ENCODE results near the gene SSR1.

The SSR1 gene

GRCh38 chr6:7251646-7252260 is 61.2 kb downstream of the SSR1 start:
- TF ChIP-seq RAD21 (IDR thresholded peaks at IDR 0.05; ENCODE audit: low read depth) = no peak

- TF ChIP-seq CEBPB (IDR thresholded peaks at IDR 0.05) (no peak), ZBTB7A (IDR thresholded peaks at IDR 0.05; ENCODE audit: low read depth) (no peak), NFIC (IDR thresholded peaks at IDR 0.05) (no peak), USF1 (IDR thresholded peaks at IDR 0.05) (no peak), TEAD4 (IDR thresholded peaks at IDR 0.05) (no peak), TAF1 (IDR thresholded peaks at IDR 0.05; ENCODE audit: low read depth) (no peak), TCF12 (IDR thresholded peaks at IDR 0.05; ENCODE audit: low read depth) (no peak), EGR1 (IDR thresholded peaks at IDR 0.05) (no peak), EP300 (IDR thresholded peaks at IDR 0.05; ENCODE audit: borderline replicate concordance) (no peak), CREB1 (IDR thresholded peaks at IDR 0.05; ENCODE audit: low read depth) (no peak), RAD21 (IDR thresholded peaks at IDR 0.05; ENCODE audit: low read depth) (no peak), FOXM1 (IDR thresholded peaks at IDR 0.05; ENCODE audit: borderline replicate concordance, low read depth) (no peak), MAX (IDR thresholded peaks at IDR 0.05) (no peak), YY1 (IDR thresholded peaks at IDR 0.05; ENCODE audit: low read depth) (no peak), REST (IDR thresholded peaks at IDR 0.05; ENCODE audit: low read depth) (no peak)
Measured at GRCh38 chr6:7250812-7251211, 62.2 kb downstream of the SSR1 start.

- TF ChIP-seq EP300 (IDR thresholded peaks at IDR 0.05; ENCODE audit: borderline replicate concordance) = no peak
- no peak for TF ChIP-seq FOXM1 (IDR thresholded peaks at IDR 0.05; ENCODE audit: borderline replicate concordance, low read depth)
- TF ChIP-seq YY1 (IDR thresholded peaks at IDR 0.05; ENCODE audit: low read depth) = no peak
Measured at GRCh38 chr6:7249946-7250643, 62.9 kb downstream of the SSR1 start.

GRCh38 chr6:7249391-7249790 is 63.6 kb downstream of the SSR1 start:
- TF ChIP-seq ZBTB7A (IDR thresholded peaks at IDR 0.05; ENCODE audit: low read depth) (no peak), CEBPB (IDR thresholded peaks at IDR 0.05) (no peak), CREB1 (IDR thresholded peaks at IDR 0.05; ENCODE audit: low read depth) (no peak), TEAD4 (IDR thresholded peaks at IDR 0.05) (no peak), NFIC (IDR thresholded peaks at IDR 0.05) (no peak), EP300 (IDR thresholded peaks at IDR 0.05; ENCODE audit: borderline replicate concordance) (no peak), REST (IDR thresholded peaks at IDR 0.05; ENCODE audit: low read depth) (no peak), YY1 (IDR thresholded peaks at IDR 0.05; ENCODE audit: low read depth) (no peak), TCF12 (IDR thresholded peaks at IDR 0.05; ENCODE audit: low read depth) (no peak), FOXM1 (IDR thresholded peaks at IDR 0.05; ENCODE audit: borderline replicate concordance, low read depth) (no peak), RAD21 (IDR thresholded peaks at IDR 0.05; ENCODE audit: low read depth) (no peak), MAX (IDR thresholded peaks at IDR 0.05) (no peak), TAF1 (IDR thresholded peaks at IDR 0.05; ENCODE audit: low read depth) (no peak)

- no peak for TF ChIP-seq TCF12 (IDR thresholded peaks at IDR 0.05; ENCODE audit: low read depth)
- TF ChIP-seq CREB1 (IDR thresholded peaks at IDR 0.05; ENCODE audit: low read depth) = no peak
- no peak for TF ChIP-seq EP300 (IDR thresholded peaks at IDR 0.05; ENCODE audit: borderline replicate concordance)
- TF ChIP-seq EGR1 (IDR thresholded peaks at IDR 0.05) = no peak
Measured at GRCh38 chr6:7247828-7248227, 65.2 kb downstream of the SSR1 start.

GRCh38 chr6:7247179-7247456 is 65.9 kb downstream of the SSR1 start:
- TF ChIP-seq CREB1 (IDR thresholded peaks at IDR 0.05; ENCODE audit: low read depth) = no peak
- TF ChIP-seq TEAD4 (IDR thresholded peaks at IDR 0.05) = no peak
- TF ChIP-seq CEBPB (IDR thresholded peaks at IDR 0.05) = no peak
- TF ChIP-seq RAD21 (IDR thresholded peaks at IDR 0.05; ENCODE audit: low read depth) = no peak
- TF ChIP-seq TAF1 (IDR thresholded peaks at IDR 0.05; ENCODE audit: low read depth) = no peak
- no peak for TF ChIP-seq USF1 (IDR thresholded peaks at IDR 0.05)
- TF ChIP-seq MAX (IDR thresholded peaks at IDR 0.05) = no peak
- TF ChIP-seq FOXM1 (IDR thresholded peaks at IDR 0.05; ENCODE audit: borderline replicate concordance, low read depth) = no peak
- TF ChIP-seq REST (IDR thresholded peaks at IDR 0.05; ENCODE audit: low read depth) = no peak
- no peak for TF ChIP-seq YY1 (IDR thresholded peaks at IDR 0.05; ENCODE audit: low read depth)
- TF ChIP-seq ZBTB7A (IDR thresholded peaks at IDR 0.05; ENCODE audit: low read depth) = no peak
- no peak for TF ChIP-seq NFIC (IDR thresholded peaks at IDR 0.05)
- no peak for TF ChIP-seq EP300 (IDR thresholded peaks at IDR 0.05; ENCODE audit: borderline replicate concordance)
- TF ChIP-seq TCF12 (IDR thresholded peaks at IDR 0.05; ENCODE audit: low read depth) = no peak
- no peak for TF ChIP-seq EGR1 (IDR thresholded peaks at IDR 0.05)
